ENCODE measurements around the gene OR6S1. TPM values are rescaled to one million over a fixed set of nuclear protein-coding genes. Genes with fewer than 3 reads are reported as not detected.

Gene OR6S1
- total and polyA plus RNA-seq, 10 of the 15 experiments (the other 5 are each of a cell fraction or from before 2014, with no cell fraction given) = 0.22 to 0.67 (median 0.43) TPM; not detected in 4

DNA sequence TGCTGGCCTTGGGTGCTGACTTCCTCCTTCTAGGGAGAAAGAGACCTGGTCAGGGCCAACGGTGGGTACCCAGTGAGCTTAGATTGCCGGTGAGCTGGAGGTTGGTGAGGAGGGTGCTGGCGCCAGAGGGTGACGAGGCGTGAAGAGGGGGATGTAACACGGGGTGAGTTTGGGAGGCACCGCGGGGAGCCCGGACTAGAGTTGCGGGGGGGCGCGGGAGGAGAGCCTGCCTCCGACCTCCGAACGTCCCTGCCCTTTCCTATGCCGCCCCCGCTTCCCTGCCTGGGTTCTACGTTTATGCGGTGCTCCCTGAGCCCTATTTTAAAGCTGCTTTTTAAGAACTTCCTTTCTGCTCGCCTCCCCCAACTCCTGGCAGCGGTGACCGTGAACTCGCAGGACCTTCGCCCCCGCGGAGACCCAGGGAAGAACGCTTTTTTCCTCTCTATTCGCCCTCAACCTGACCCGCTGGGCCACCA, 18.6 kb downstream of the OR6S1 start:
- ChIA-PET CTCF (interaction anchor here (1.1 to 3.6 kb wide), 6 partner anchors 9 to 289 kb away, joined by 3 to 21 read pairs (median 9); partner anchors contain the start of gene CCNB1IP1), POLR2A (interaction anchor here (1.0 to 1.6 kb wide), 3 partner anchors 9 to 59 kb away, joined by 3 to 4 read pairs (median 3); no protein-coding TSS in a partner anchor), RAD21 (ENCODE audit: unreplicated experiment) (interaction anchor here (0.6 to 2.9 kb wide), 9 partner anchors 8 to 129 kb away, joined by 3 to 17 read pairs (median 5); partner anchors contain the start of gene RNASE4), SMC1A (ENCODE audit: uncharacterized antibody, unreplicated experiment) (interaction anchor here (1.4 to 3.7 kb wide), 8 partner anchors 9 to 295 kb away, joined by 3 to 26 read pairs (median 8); no protein-coding TSS in a partner anchor)
- in situ Hi-C loops (cut with MboI) (no loop called here), intact Hi-C loops (cut with micrococcal nuclease; ENCODE audit: unreplicated experiment) (no loop called here)
- Histone ChIP-seq H3K9me3 (replicated peaks; ENCODE audit: control insufficient read depth, insufficient read depth, low read length) (no peaks in the 10 kb centered on the region), H3K4me3 (peak overlapping the region; percentile 52; the same call in 1 of the 2 replicates), H3K79me2 (ENCODE audit: control insufficient read depth, insufficient read depth, low read length) (no peaks in the 10 kb centered on the region), H3K27me3 (replicated peaks in 1 of 2; ENCODE audit: control insufficient read depth in 2 of 2, insufficient read depth in 2 of 2, low read length in 1 of 2) (no peaks in the 10 kb centered on the region; a peak in 2 of 4 replicates), H3K9ac (ENCODE audit: control insufficient read depth, insufficient read depth, low read length) (peak overlapping the region; percentile 36; the same call in 1 of the 2 replicates), H3K4me2 (ENCODE audit: control insufficient read depth, insufficient read depth) (peak overlapping the region; percentile 74), H3K36me3 (ENCODE audit: control insufficient read depth in 2 of 2, insufficient read depth in 2 of 2, low read length in 1 of 2) (no peaks in the 10 kb centered on the region), H3K27ac (ENCODE audit: control insufficient read depth, insufficient read depth) (no peak overlapping the region), H3K4me1 (ENCODE audit: control insufficient read depth, insufficient read depth, low read length) (peaks cover 31% of the 10 kb centered on the region), H4K20me1 (ENCODE audit: control insufficient read depth, insufficient read depth) (no peaks in the 10 kb centered on the region), H2AFZ (ENCODE audit: control insufficient read depth, low read depth, low read length) (peak overlapping the region; percentile 48)
- 11% methylated on average over 29 of the region's 29 CpGs for WGBS (ENCODE audit: insufficient coverage, insufficient replicate concordance, low lambda C conversion rate, missing lambda C conversion rate)
- BruUV-seq (replicated peaks) = no TSS peak
- ATAC-seq = peak; percentile 19
- no peak for FAIRE-seq
- TF ChIP-seq USF2 (IDR thresholded peaks at IDR 0.05; ENCODE audit: borderline replicate concordance, low read depth, low read length) (no peak), ETV6 (conservative IDR thresholded peaks at IDR 0.05 in 1 of 2, IDR thresholded peaks at IDR 0.05 in 1 of 2; ENCODE audit: borderline replicate concordance in 1 of 2, low read depth in 1 of 2) (no peak), NR2C1 (IDR thresholded peaks at IDR 0.05) (no peak), EGR1 (IDR thresholded peaks at IDR 0.05; ENCODE audit: borderline replicate concordance in 1 of 2, low read depth in 2 of 2, low read length in 2 of 2) (peak in 1 of 2 experiments; percentile 46; a peak in 1 of 3 replicates), RBBP5 (conservative IDR thresholded peaks at IDR 0.05) (no peak), TBL1XR1 (IDR thresholded peaks at IDR 0.05; ENCODE audit: low read depth, low read length) (no peak), HDGF (IDR thresholded peaks at IDR 0.05) (no peak), ZNF384 (IDR thresholded peaks at IDR 0.05; ENCODE audit: borderline replicate concordance, low read depth, low read length) (no peak), PAX5 (IDR thresholded peaks at IDR 0.05; ENCODE audit: borderline replicate concordance, low read depth, low read length) (peak; percentile 45; the same call in 1 of the 2 replicates), RFX5 (IDR thresholded peaks at IDR 0.05; ENCODE audit: low read depth, low read length) (no peak), DPF2 (IDR thresholded peaks at IDR 0.05) (0 out of 2 replicates have a peak, but pooled peaks have one; percentile 32), HDAC6 (IDR thresholded peaks at IDR 0.05; ENCODE audit: unreplicated experiment) (no peak), NFIC (IDR thresholded peaks at IDR 0.05; ENCODE audit: low read depth, low read length) (no peak), ZNF24 (IDR thresholded peaks at IDR 0.05) (no peak), MEF2A (IDR thresholded peaks at IDR 0.05; ENCODE audit: insufficient read depth, low read depth, low read length) (no peak), ZNF207 (IDR thresholded peaks at IDR 0.05; ENCODE audit: borderline replicate concordance) (no peak), SP1 (IDR thresholded peaks at IDR 0.05; ENCODE audit: low read depth, low read length) (no peak), FOXM1 (IDR thresholded peaks at IDR 0.05; ENCODE audit: low read depth, low read length) (no peak), EP300 (IDR thresholded peaks at IDR 0.05; ENCODE audit: borderline replicate concordance in 1 of 2, control insufficient read depth in 1 of 2, low read depth in 2 of 2, low read length in 2 of 2) (no peak)
- TF ChIP-seq, protein P1, sequence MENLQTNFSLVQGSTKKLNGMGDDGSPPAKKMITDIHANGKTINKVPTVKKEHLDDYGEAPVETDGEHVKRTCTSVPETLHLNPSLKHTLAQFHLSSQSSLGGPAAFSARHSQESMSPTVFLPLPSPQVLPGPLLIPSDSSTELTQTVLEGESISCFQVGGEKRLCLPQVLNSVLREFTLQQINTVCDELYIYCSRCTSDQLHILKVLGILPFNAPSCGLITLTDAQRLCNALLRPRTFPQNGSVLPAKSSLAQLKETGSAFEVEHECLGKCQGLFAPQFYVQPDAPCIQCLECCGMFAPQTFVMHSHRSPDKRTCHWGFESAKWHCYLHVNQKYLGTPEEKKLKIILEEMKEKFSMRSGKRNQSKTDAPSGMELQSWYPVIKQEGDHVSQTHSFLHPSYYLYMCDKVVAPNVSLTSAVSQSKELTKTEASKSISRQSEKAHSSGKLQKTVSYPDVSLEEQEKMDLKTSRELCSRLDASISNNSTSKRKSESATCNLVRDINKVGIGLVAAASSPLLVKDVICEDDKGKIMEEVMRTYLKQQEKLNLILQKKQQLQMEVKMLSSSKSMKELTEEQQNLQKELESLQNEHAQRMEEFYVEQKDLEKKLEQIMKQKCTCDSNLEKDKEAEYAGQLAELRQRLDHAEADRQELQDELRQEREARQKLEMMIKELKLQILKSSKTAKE (IDR thresholded peaks at IDR 0.05; ENCODE audit: low read depth, poor library complexity, severe bottlenecking) = no peak
- no peak for DNase-seq (ENCODE audit: low read depth, low spot score)

All from GM12878 (cell line).